SK-N-SH (cell line): Measurements from ENCODE around the gene PCDHGA2. TPM values are rescaled to one million over a fixed set of nuclear protein-coding genes. Genes with fewer than 3 reads are reported as not detected.
A peak's percentile ranks its signal among the peaks of the same experiment; 100 is the strongest.

Experiments
- CTCF ChIA-PET: fragments of 300-600, 350-600 bp; formaldehyde crosslinking; extraction: SDS; loops from one replicate; lab custom pipeline; 2021; lab: Yijun Ruan, JAX
- POLR2A ChIA-PET: fragments of 350-600 bp; sonication (Branson Sonifier 250); formaldehyde crosslinking; extraction: SDS; loops from one replicate; lab custom pipeline; 2020; ENCODE audit warnings: antibody characterized with exemption, inconsistent platforms; lab: Yijun Ruan, JAX
- DNase-seq: peaks from one replicate; pipeline ENCODE4 v3.0.0; 2012
- H2AFZ ChIP-seq: fragments of 200-600 bp; sonication (generic); 2 replicates; pipeline ENCODE4 v1.8.1; 2016; ENCODE audit warnings: antibody characterized with exemption, mild to moderate bottlenecking, low read depth
- H3F3A ChIP-seq: fragments of 200-600 bp; sonication (generic); replicated peaks from 2 replicates; pipeline ENCODE3; 2016; ENCODE audit warnings: antibody characterized with exemption, mild to moderate bottlenecking; ENCODE audit not compliant: insufficient read depth
- H3K27ac ChIP-seq, 2 experiments: fragments of 200-500 bp in 1 of 2; fragments of 200-600 bp in 1 of 2; sonication (Bioruptor generic) in 1 of 2; sonication (generic), shearing (Covaris generic) in 1 of 2; 2 replicates each; pipeline versions ENCODE4 v1.5.1 to v1.6.1; 2014 to 2016; ENCODE audit warnings: low read depth in 2 of 2, inconsistent platforms in 1 of 2, low read length in 1 of 2, mild to moderate bottlenecking in 1 of 2, mixed read lengths in 1 of 2
- H3K27me3 ChIP-seq: fragments of 200-600 bp; sonication (generic), shearing (Covaris generic); 2 replicates; pipeline ENCODE4 v1.6.1; 2016; ENCODE audit warnings: mixed run types; ENCODE audit not compliant: insufficient read depth
- H3K36me3 ChIP-seq, 2 experiments: fragments of 200-500 bp in 1 of 2; fragments of 200-600 bp in 1 of 2; sonication (Bioruptor generic) in 1 of 2; sonication (generic) in 1 of 2; replicated peaks in 1 of 2; 2 replicates each; pipeline versions ENCODE3 to v1.5.1; 2014 to 2016; ENCODE audit warnings: low read length in 1 of 2, mild to moderate bottlenecking in 1 of 2; ENCODE audit not compliant: insufficient read depth in 2 of 2, control insufficient read depth in 1 of 2
- H3K4me1 ChIP-seq, 2 experiments: fragments of 200-500 bp in 1 of 2; fragments of 200-600 bp in 1 of 2; sonication (Bioruptor generic) in 1 of 2; sonication (generic), shearing (Covaris generic) in 1 of 2; 2 replicates each; pipeline versions ENCODE4 v1.5.1 to v1.6.1; 2014 to 2016; ENCODE audit warnings: low read depth in 1 of 2, low read length in 1 of 2, mixed run types in 1 of 2; ENCODE audit not compliant: insufficient read depth in 2 of 2, control insufficient read depth in 1 of 2
- H3K4me2 ChIP-seq: fragments of 200-600 bp; sonication (generic), shearing (Covaris generic); 2 replicates; pipeline ENCODE4 v1.6.1; 2017; ENCODE audit warnings: mixed run types
- H3K4me3 ChIP-seq, 2 experiments: fragments of 200-500 bp in 1 of 2; fragments of 200-600 bp in 1 of 2; sonication (Bioruptor generic) in 1 of 2; sonication (generic), shearing (Covaris generic) in 1 of 2; 2 replicates each; pipeline versions ENCODE4 v1.5.1 to v1.8.1; 2014 to 2016; ENCODE audit warnings: low read depth in 2 of 2, inconsistent platforms in 1 of 2, low read length in 1 of 2, mild to moderate bottlenecking in 1 of 2, mixed read lengths in 1 of 2, moderate library complexity in 1 of 2
- H3K79me2 ChIP-seq: fragments of 200-600 bp; sonication (generic); 2 replicates; pipeline ENCODE4 v1.8.1; 2017; ENCODE audit warnings: mild to moderate bottlenecking; ENCODE audit not compliant: insufficient read depth
- H3K9ac ChIP-seq: fragments of 200-600 bp; sonication (generic); 2 replicates; pipeline ENCODE4 v1.6.1; 2017; ENCODE audit warnings: mixed run types
- H3K9me2 ChIP-seq: fragments of 200-600 bp; sonication (generic); 2 replicates; pipeline ENCODE4 v1.6.1; 2017; ENCODE audit warnings: mixed run types
- H3K9me3 ChIP-seq: fragments of 200-600 bp; sonication (generic); 2 replicates; pipeline ENCODE4 v1.6.1; 2017; ENCODE audit warnings: mixed run types, mild to moderate bottlenecking, moderate library complexity
- H4K20me1 ChIP-seq: fragments of 200-600 bp; sonication (generic); 2 replicates; pipeline ENCODE4 v1.6.1; 2017; ENCODE audit warnings: mild to moderate bottlenecking, mixed run types; ENCODE audit not compliant: insufficient read depth
- CTCF ChIP-seq: fragments of 200-600 bp; sonication (generic); IDR thresholded peaks from 2 replicates; pipeline ENCODE4 v1.6.1; 2017; ENCODE audit warnings: antibody characterized with exemption, mild to moderate bottlenecking, moderate library complexity
- EP300 ChIP-seq, 2 experiments: IDR thresholded peaks; 2 replicates each; pipeline versions ENCODE4 v1.4.0 to v1.6.1; 2012; ENCODE audit warnings: borderline replicate concordance in 1 of 2, low read depth in 1 of 2, low read length in 1 of 2
- MEF2A ChIP-seq: IDR thresholded peaks from 2 replicates; pipeline ENCODE4 v1.4.0; 2012; ENCODE audit warnings: low read depth, borderline replicate concordance
- NFIC ChIP-seq: IDR thresholded peaks from 2 replicates; pipeline ENCODE4 v1.4.0; 2012; ENCODE audit warnings: borderline replicate concordance
- RAD21 ChIP-seq: IDR thresholded peaks from 2 replicates; pipeline ENCODE4 v1.6.1; 2012; ENCODE audit warnings: mild to moderate bottlenecking, low read length
- RCOR1 ChIP-seq: fragments of 150-350 bp; IDR thresholded peaks from 2 replicates; pipeline ENCODE4 v1.6.1; 2017; ENCODE audit warnings: antibody characterized with exemption, low read length
- REST ChIP-seq: IDR thresholded peaks from 2 replicates; pipeline ENCODE4 v1.6.1; 2012; ENCODE audit warnings: mild to moderate bottlenecking, low read depth, low read length, moderate library complexity
- RFX5 ChIP-seq: IDR thresholded peaks from 2 replicates; pipeline ENCODE4 v1.6.1; 2012; ENCODE audit warnings: mild to moderate bottlenecking, improper control_type of control experiment, low read length
- SMC3 ChIP-seq: IDR thresholded peaks from 2 replicates; pipeline ENCODE4 v1.6.1; 2012; ENCODE audit warnings: low read depth, low read length, improper control_type of control experiment
- WGBS: methylation state at CpG from one replicate; pipeline ENCODE4 v1.1.6; 2017; ENCODE audit warnings: low lambda C conversion rate; 5-methylcytosine and 5-hydroxymethylcytosine counted together
- polyA plus RNA-seq, 3 experiments: library from polyadenylated mRNA; depleted of rRNA; stranded (reverse); fragments of >200 nt; gene quantifications; 2 replicates each; pipeline ENCODE4 v1.2.3, GENCODE V29; 2012
- TF ChIP-seq, protein P1 (sequence below): IDR thresholded peaks from 2 replicates; pipeline ENCODE4 v1.4.0; 2012; ENCODE audit warnings: low read depth
- TF ChIP-seq, protein P2 (sequence below): fragments of 150-350 bp; IDR thresholded peaks from 2 replicates; pipeline ENCODE4 v1.6.1; 2016; ENCODE audit warnings: mild to moderate bottlenecking, low read depth, low read length

Gene PCDHGA2
- polyA plus RNA-seq, 1 of the 3 experiments (the other 2 are of a cell fraction), result 1.4 TPM

DNA sequence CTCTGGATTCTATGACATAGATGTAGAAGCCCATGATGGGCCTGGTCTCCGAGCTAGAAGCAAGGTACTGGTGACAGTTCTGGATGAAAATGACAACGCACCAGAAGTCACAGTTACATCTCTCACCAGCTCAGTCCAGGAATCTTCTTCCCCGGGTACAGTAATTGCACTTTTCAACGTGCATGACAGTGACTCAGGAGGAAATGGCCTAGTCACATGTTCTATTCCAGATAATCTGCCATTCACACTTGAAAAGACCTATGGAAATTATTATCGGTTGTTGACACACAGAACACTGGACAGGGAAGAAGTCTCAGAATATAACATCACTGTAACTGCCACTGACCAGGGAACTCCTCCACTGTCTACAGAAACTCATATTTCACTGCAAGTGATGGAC is 17.6 kb downstream of the PCDHGA2 start (continued):
- TF ChIP-seq MEF2A, result no peak
- TF ChIP-seq RCOR1, result no peak
- no peak for TF ChIP-seq NFIC

DNA sequence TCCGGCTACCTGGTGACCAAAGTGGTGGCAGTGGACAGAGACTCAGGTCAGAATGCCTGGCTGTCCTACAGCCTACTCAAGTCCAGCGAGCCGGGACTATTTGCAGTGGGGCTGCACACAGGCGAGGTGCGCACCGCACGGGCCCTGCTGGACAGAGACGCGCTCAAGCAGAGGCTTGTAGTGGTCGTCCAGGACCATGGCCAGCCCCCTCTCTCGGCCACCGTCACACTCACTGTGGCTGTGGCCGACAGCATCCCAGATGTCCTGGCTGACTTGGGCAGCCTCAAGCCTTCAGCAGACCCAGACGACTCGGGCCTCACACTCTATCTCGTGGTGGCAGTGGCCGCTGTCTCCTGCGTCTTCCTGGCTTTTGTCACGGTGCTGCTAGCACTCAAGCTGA is 18.4 kb downstream of the PCDHGA2 start:
- TF ChIP-seq REST (peak; percentile 43; the same call in 1 of the 2 replicates), EP300 (IDR thresholded peaks at IDR 0.05; ENCODE audit: borderline replicate concordance in 1 of 2, low read depth in 1 of 2, low read length in 1 of 2) (no peak)
- H3K4me1 ChIP-seq, result no peaks in the 10 kb centered on the region
- H3K9me3 ChIP-seq, result no peaks in the 10 kb centered on the region; the same call in 1 of the 2 replicates
- H2AFZ ChIP-seq, result no peak overlapping the region
- CTCF ChIA-PET, result no interaction called here
- no peaks in the 10 kb centered on the region for H3K27me3 ChIP-seq
- POLR2A ChIA-PET, result no interaction called here
- no peak for DNase-seq
- no peaks in the 10 kb centered on the region for H3K79me2 ChIP-seq
- H3K9me2 ChIP-seq, result no peaks in the 10 kb centered on the region
- H3K36me3 ChIP-seq, result no peaks in the 10 kb centered on the region
- WGBS, result 61% methylated on average over 16 of the region's 19 CpGs
- H3K27ac ChIP-seq, result no peak overlapping the region
- no peaks in the 10 kb centered on the region for H3F3A ChIP-seq
- no peaks in the 10 kb centered on the region for H4K20me1 ChIP-seq
- no peak overlapping the region for H3K9ac ChIP-seq
- H3K4me2 ChIP-seq, result no peak overlapping the region
- H3K4me3 ChIP-seq, result no peak overlapping the region

- CTCF ChIA-PET, result interaction anchor here (0.6 to 1.2 kb wide), 8 partner anchors 35 to 204 kb away, joined by 3 to 14 read pairs (median 3); partner anchors contain the start of gene PCDHB16
- 44% methylated on average over 23 of the region's 24 CpGs for WGBS
- peak within 1 kb of the TSS; percentile 22 to 28; a peak in 2 of 4 replicates for H3K27ac ChIP-seq
- H3K4me2 ChIP-seq, result 0 out of 2 replicates have a peak within 1 kb of the TSS, but pooled peaks have one; percentile 33
- H3K9me2 ChIP-seq, result no peaks in the 10 kb centered on the region
- H3K9me3 ChIP-seq, result no peaks in the 10 kb centered on the region; the same call in 1 of the 2 replicates
- no peaks in the 10 kb centered on the region for H3K4me1 ChIP-seq
- peak within 1 kb of the TSS; percentile 33 to 42 for H3K4me3 ChIP-seq
- H3K9ac ChIP-seq, result peak within 1 kb of the TSS; percentile 39; the same call in 1 of the 2 replicates
- TF ChIP-seq CTCF (peak; percentile 54), REST (no peak), RFX5 (no peak), SMC3 (peak; percentile 33; the same call in 1 of the 2 replicates), RAD21 (peak; percentile 65)
- TF ChIP-seq, protein P1, sequence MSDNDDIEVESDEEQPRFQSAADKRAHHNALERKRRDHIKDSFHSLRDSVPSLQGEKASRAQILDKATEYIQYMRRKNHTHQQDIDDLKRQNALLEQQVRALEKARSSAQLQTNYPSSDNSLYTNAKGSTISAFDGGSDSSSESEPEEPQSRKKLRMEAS, result no peak
- TF ChIP-seq, protein P2, sequence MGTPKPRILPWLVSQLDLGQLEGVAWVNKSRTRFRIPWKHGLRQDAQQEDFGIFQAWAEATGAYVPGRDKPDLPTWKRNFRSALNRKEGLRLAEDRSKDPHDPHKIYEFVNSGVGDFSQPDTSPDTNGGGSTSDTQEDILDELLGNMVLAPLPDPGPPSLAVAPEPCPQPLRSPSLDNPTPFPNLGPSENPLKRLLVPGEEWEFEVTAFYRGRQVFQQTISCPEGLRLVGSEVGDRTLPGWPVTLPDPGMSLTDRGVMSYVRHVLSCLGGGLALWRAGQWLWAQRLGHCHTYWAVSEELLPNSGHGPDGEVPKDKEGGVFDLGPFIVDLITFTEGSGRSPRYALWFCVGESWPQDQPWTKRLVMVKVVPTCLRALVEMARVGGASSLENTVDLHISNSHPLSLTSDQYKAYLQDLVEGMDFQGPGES, result no peak
- POLR2A ChIA-PET, result interaction anchor here (0.7 kb wide), 1 partner anchor 204 kb away, joined by 3 read pairs; no protein-coding TSS in a partner anchor
- no peaks in the 10 kb centered on the region for H3F3A ChIP-seq
- peaks cover 0 to 4% of the 10 kb centered on the region in 2 experiments for H3K36me3 ChIP-seq
- no peaks in the 10 kb centered on the region for H3K79me2 ChIP-seq
- DNase-seq, result peak; percentile 62
- H3K27me3 ChIP-seq, result no peaks in the 10 kb centered on the region
- H4K20me1 ChIP-seq, result no peaks in the 10 kb centered on the region
- peak within 1 kb of the TSS; percentile 68; the same call in 1 of the 2 replicates for H2AFZ ChIP-seq
Measured at GRCh38 chr5:141359790-141360426, 21.3 kb downstream of the PCDHGA2 start, which contains the start of gene PCDHGB2. Gene PCDHGB2 (plus strand): TSS chr5:141359994. CDS start chr5:141360136, 142 bp downstream.
